H1 (cell line): ENCODE data around the gene CTTNBP2NL. TPM values are rescaled to one million over a fixed set of nuclear protein-coding genes. Genes with fewer than 3 reads are reported as not detected.

ENCODE experiments used
- CTCF ChIA-PET: fragments of 300-600 bp; sonication (Branson Sonifier 250); formaldehyde crosslinking; loops from one replicate; lab custom pipeline; 2021; ENCODE audit not compliant: partially characterized antibody; lab: Charles Lee
- POLR2A ChIA-PET: fragments of 300-600 bp; sonication (Branson Sonifier 250); formaldehyde crosslinking; loops from one replicate; lab custom pipeline; 2021; ENCODE audit warnings: inconsistent platforms; ENCODE audit not compliant: partially characterized antibody; lab: Charles Lee
- DNase-seq, 2 experiments: peaks; one replicate each; pipeline versions ENCODE4 v3.0.0 to v3.0.0-alpha.2; 2010 to 2022; ENCODE audit warnings: low spot score in 2 of 2, low read depth in 1 of 2, mixed read lengths in 1 of 2
- FAIRE-seq: peaks from 2 replicates; lab custom pipeline; 2011; peaks lifted over from hg19 to GRCh38; lab: Jason Lieb, UNC
- H2AFZ ChIP-seq: 2 replicates; pipeline ENCODE4 v1.8.1; 2012; ENCODE audit warnings: low read length, inconsistent platforms
- H2AK5ac ChIP-seq: 2 replicates; pipeline ENCODE4 v1.6.1; 2013; ENCODE audit warnings: low read depth, low read length
- H2BK120ac ChIP-seq: replicated peaks from 2 replicates; pipeline ENCODE3; 2013; ENCODE audit warnings: low read depth, low read length, inconsistent platforms
- H2BK12ac ChIP-seq: 2 replicates; pipeline ENCODE4 v1.6.1; 2013; ENCODE audit warnings: low read depth, low read length
- H2BK15ac ChIP-seq: 2 replicates; pipeline ENCODE4 v1.6.1; 2013; ENCODE audit warnings: low read length
- H2BK20ac ChIP-seq: 2 replicates; pipeline ENCODE4 v1.6.1; 2013; ENCODE audit warnings: low read length
- H2BK5ac ChIP-seq: 2 replicates; pipeline ENCODE4 v1.6.1; 2013; ENCODE audit warnings: low read depth, low read length
- H3K14ac ChIP-seq: 2 replicates; pipeline ENCODE4 v1.6.1; 2013; ENCODE audit warnings: inconsistent platforms; ENCODE audit not compliant: insufficient read length
- H3K18ac ChIP-seq: 2 replicates; pipeline ENCODE4 v1.6.1; 2013; ENCODE audit warnings: low read length; ENCODE audit errors: extremely low read depth
- H3K23ac ChIP-seq: 2 replicates; pipeline ENCODE4 v1.6.1; 2013; ENCODE audit warnings: inconsistent platforms; ENCODE audit not compliant: insufficient read length
- H3K23me2 ChIP-seq: 2 replicates; pipeline ENCODE4 v1.6.1; 2013; ENCODE audit warnings: low read depth, low read length
- H3K27ac ChIP-seq: 2 replicates; pipeline ENCODE4 v1.6.1; 2011; ENCODE audit warnings: low read depth, low read length, inconsistent platforms
- H3K27me3 ChIP-seq, 4 experiments: replicated peaks in 1 of 4; 1 replicate in 1 of 4; 2 replicates in 3 of 4; pipeline versions ENCODE4 v1.6.1 to v1.8.1; 2011 to 2013; ENCODE audit warnings: low read length in 3 of 4, mild to moderate bottlenecking in 3 of 4, inconsistent platforms in 2 of 4, mixed read lengths in 2 of 4, moderate library complexity in 1 of 4; ENCODE audit not compliant: control insufficient read depth in 3 of 4, insufficient read depth in 3 of 4; ENCODE audit errors: extremely low read depth in 1 of 4
- H3K36me3 ChIP-seq, 4 experiments: 2 replicates each; pipeline versions ENCODE4 v1.6.1 to v1.8.1; 2011 to 2013; ENCODE audit warnings: mild to moderate bottlenecking in 4 of 4, low read length in 3 of 4, moderate library complexity in 2 of 4, control low read depth in 1 of 4, inconsistent platforms in 1 of 4; ENCODE audit not compliant: insufficient read depth in 4 of 4, control insufficient read depth in 2 of 4
- H3K4ac ChIP-seq: replicated peaks from 2 replicates; pipeline ENCODE3; 2013; ENCODE audit warnings: low read length, low read depth, mixed read lengths, inconsistent platforms; ENCODE audit not compliant: insufficient read length
- H3K4me1 ChIP-seq, 4 experiments: replicated peaks in 1 of 4; 1 replicate in 1 of 4; 2 replicates in 3 of 4; pipeline versions ENCODE4 v1.6.1 to v1.8.1; 2011 to 2013; ENCODE audit warnings: low read length in 3 of 4, inconsistent platforms in 2 of 4, mixed read lengths in 1 of 4; ENCODE audit not compliant: insufficient read depth in 4 of 4, control insufficient read depth in 3 of 4
- H3K4me2 ChIP-seq, 2 experiments: 2 replicates each; pipeline versions ENCODE4 v1.6.1 to v1.8.1; 2011 to 2013; ENCODE audit warnings: low read depth in 2 of 2, low read length in 2 of 2, control low read depth in 1 of 2, inconsistent platforms in 1 of 2, mild to moderate bottlenecking in 1 of 2; ENCODE audit not compliant: insufficient read depth in 1 of 2
- H3K4me3 ChIP-seq, 4 experiments: fragments of 200-600, 300-600 bp in 1 of 4; sonication (generic), shearing (Covaris generic), sonication (Bioruptor Twin) in 1 of 4; 2 replicates each; pipeline versions ENCODE4 v1.5.1 to v1.8.1; 2011 to 2016; ENCODE audit warnings: low read length in 4 of 4, low read depth in 3 of 4, control low read depth in 2 of 4, inconsistent platforms in 2 of 4, mild to moderate bottlenecking in 2 of 4, mixed read lengths in 1 of 4, moderate library complexity in 1 of 4; ENCODE audit not compliant: insufficient read depth in 2 of 4; ENCODE audit errors: extremely low read depth in 1 of 4
- H3K56ac ChIP-seq: replicated peaks from 2 replicates; pipeline ENCODE3; 2013; ENCODE audit warnings: low read depth, mild to moderate bottlenecking, mixed read lengths, low read length, inconsistent platforms; ENCODE audit not compliant: insufficient read length
- H3K79me1 ChIP-seq: 2 replicates; pipeline ENCODE4 v1.6.1; 2013; ENCODE audit warnings: low read depth, low read length, control low read depth
- H3K79me2 ChIP-seq, 2 experiments: 2 replicates each; pipeline versions ENCODE4 v1.6.1 to v1.8.1; 2012 to 2013; ENCODE audit warnings: low read length in 2 of 2, mild to moderate bottlenecking in 2 of 2, inconsistent platforms in 1 of 2; ENCODE audit not compliant: insufficient read depth in 2 of 2, control insufficient read depth in 1 of 2
- H3K9ac ChIP-seq, 4 experiments: replicated peaks in 1 of 4; 1 replicate in 1 of 4; 2 replicates in 3 of 4; pipeline versions ENCODE4 v1.6.1 to v1.8.1; 2011 to 2013; ENCODE audit warnings: low read depth in 3 of 4, low read length in 3 of 4, control low read depth in 2 of 4, mild to moderate bottlenecking in 2 of 4, moderate library complexity in 2 of 4, inconsistent platforms in 1 of 4; ENCODE audit errors: extremely low read depth in 1 of 4
- H3K9me3 ChIP-seq, 2 experiments: 2 replicates each; pipeline versions ENCODE4 v1.6.1 to v1.8.1; 2012 to 2013; ENCODE audit warnings: mild to moderate bottlenecking in 2 of 2, moderate library complexity in 2 of 2, control low read depth in 1 of 2, inconsistent platforms in 1 of 2, low read depth in 1 of 2, low read length in 1 of 2, mixed read lengths in 1 of 2; ENCODE audit not compliant: insufficient read depth in 2 of 2
- H4K20me1 ChIP-seq, 2 experiments: replicated peaks in 1 of 2; 2 replicates each; pipeline versions ENCODE3 to v1.8.1; 2011 to 2013; ENCODE audit warnings: inconsistent platforms in 2 of 2, low read length in 2 of 2, mild to moderate bottlenecking in 1 of 2; ENCODE audit not compliant: insufficient read depth in 2 of 2, control insufficient read depth in 1 of 2
- H4K5ac ChIP-seq: 2 replicates; pipeline ENCODE4 v1.6.1; 2013; ENCODE audit warnings: low read length, low read depth, mixed read lengths, inconsistent platforms; ENCODE audit not compliant: insufficient read length
- H4K8ac ChIP-seq: 2 replicates; pipeline ENCODE4 v1.8.0; 2013; ENCODE audit warnings: mild to moderate bottlenecking, moderate library complexity, low read length, inconsistent platforms; ENCODE audit not compliant: insufficient read depth; ENCODE audit errors: extremely low read depth
- H4K91ac ChIP-seq: replicated peaks from 2 replicates; pipeline ENCODE3; 2013; ENCODE audit warnings: low read length, mixed read lengths, inconsistent platforms; ENCODE audit not compliant: insufficient read length
- BACH1 ChIP-seq: IDR thresholded peaks from 2 replicates; pipeline ENCODE4 v1.6.1; 2012; ENCODE audit warnings: low read length, improper control_type of control experiment
- WGBS, 2 experiments: shearing (Covaris generic) in 1 of 2; methylation state at CpG; one replicate each; pipeline versions ENCODE4 v1.1.6 to v1.1.7; 2013 to 2015; ENCODE audit warnings: low lambda C conversion rate in 2 of 2, mixed read lengths in 2 of 2, inconsistent platforms in 1 of 2, low coverage in 1 of 2, missing lambda C conversion rate in 1 of 2; ENCODE audit not compliant: insufficient replicate concordance in 2 of 2, insufficient coverage in 1 of 2, insufficient read length in 1 of 2; ENCODE audit errors: extremely low coverage in 1 of 2, missing lambda C conversion rate in 1 of 2; 5-methylcytosine and 5-hydroxymethylcytosine counted together
- polyA plus RNA-seq, 7 experiments: library from polyadenylated mRNA; depleted of rRNA in 3 of 7; stranded (reverse) in 5 of 7; unstranded in 2 of 7; fragments of >200 nt in 5 of 7; fragments of 200-250 nt in 2 of 7; gene quantifications; 1 replicate in 5 of 7; 2 replicates in 1 of 7; 4 replicates in 1 of 7; pipeline versions ENCODE4 v1.2.1 to v1.2.3, GENCODE V29; 2011 to 2013; ENCODE audit warnings: missing spikeins in 2 of 7, mixed read lengths in 2 of 7
- total RNA-seq: library from RNA; stranded (reverse); fragmentation: NEBNext Ultra II Directional; extraction: Animal tissue kit (Norgen Biotek cat#: 25700); gene quantifications from 2 replicates; pipeline ENCODE4 v1.2.1, GENCODE V29; 2021

Gene CTTNBP2NL
- total and polyA plus RNA-seq, 2 of the 8 experiments (the other 6 are each of a cell fraction or from before 2014, with no cell fraction given), result 6.4 to 35.1 TPM

- Histone ChIP-seq H3K9me3 (no peaks in the 10 kb centered on the region), H3K4me1 (no peaks in the 10 kb centered on the region), H4K91ac (no peak overlapping the region), H2BK20ac (no peak overlapping the region), H3K23ac (no peak overlapping the region), H4K20me1 (no peaks in the 10 kb centered on the region), H4K8ac (no peak overlapping the region), H3K79me2 (no peaks in the 10 kb centered on the region), H3K56ac (no peak overlapping the region), H3K14ac (no peak overlapping the region), H3K4me3 (no peak overlapping the region), H3K79me1 (no peaks in the 10 kb centered on the region), H2BK12ac (no peak overlapping the region), H3K27ac (no peak overlapping the region), H2BK120ac (no peak overlapping the region), H3K4ac (no peak overlapping the region), H2BK5ac (no peak overlapping the region), H3K4me2 (no peak overlapping the region), H2AFZ (no peak overlapping the region), H3K9ac (no peak overlapping the region), H2AK5ac (no peak overlapping the region), H3K23me2 (no peaks in the 10 kb centered on the region), H3K18ac (no peak overlapping the region), H3K27me3 (no peaks in the 10 kb centered on the region), H3K36me3 (no peaks in the 10 kb centered on the region)
- POLR2A ChIA-PET, result no interaction called here
- CTCF ChIA-PET, result no interaction called here
- DNase-seq, result no peak
- no peak for FAIRE-seq
- WGBS, 2 experiments, result 97% methylated on average over 1 of the region's 1 CpG; no CpG with 5 or more reads in 1 of the 2 experiments
- no peak for TF ChIP-seq BACH1
- TF ChIP-seq, all 59 proteins: peak for 0
- H4K5ac ChIP-seq, result no peak overlapping the region
- H2BK15ac ChIP-seq, result no peak overlapping the region
Observed at GRCh38 chr1:112375701-112376100, 20.3 kb upstream of the CTTNBP2NL start.
